H4 (cell line): ENCODE data around the gene CES5A. TPM values are rescaled to one million over a fixed set of nuclear protein-coding genes. Genes with fewer than 3 reads are reported as not detected.
"Not testable (repeated sequence)": the region's sequence is repeated elsewhere in the genome, so short reads cannot be mapped to it uniquely, and the experiment has no call there.

Source experiments
- DNase-seq: peaks from one replicate; pipeline ENCODE4 v3.0.0-alpha.2; 2015; ENCODE audit warnings: low spot score
- total RNA-seq: library from RNA; depleted of rRNA; stranded (reverse); fragments of >200 nt; shearing (Covaris generic); gene quantifications from 2 replicates; pipeline ENCODE4 v1.2.3, GENCODE V29; 2014; rRNA removed

Gene CES5A, protein sequence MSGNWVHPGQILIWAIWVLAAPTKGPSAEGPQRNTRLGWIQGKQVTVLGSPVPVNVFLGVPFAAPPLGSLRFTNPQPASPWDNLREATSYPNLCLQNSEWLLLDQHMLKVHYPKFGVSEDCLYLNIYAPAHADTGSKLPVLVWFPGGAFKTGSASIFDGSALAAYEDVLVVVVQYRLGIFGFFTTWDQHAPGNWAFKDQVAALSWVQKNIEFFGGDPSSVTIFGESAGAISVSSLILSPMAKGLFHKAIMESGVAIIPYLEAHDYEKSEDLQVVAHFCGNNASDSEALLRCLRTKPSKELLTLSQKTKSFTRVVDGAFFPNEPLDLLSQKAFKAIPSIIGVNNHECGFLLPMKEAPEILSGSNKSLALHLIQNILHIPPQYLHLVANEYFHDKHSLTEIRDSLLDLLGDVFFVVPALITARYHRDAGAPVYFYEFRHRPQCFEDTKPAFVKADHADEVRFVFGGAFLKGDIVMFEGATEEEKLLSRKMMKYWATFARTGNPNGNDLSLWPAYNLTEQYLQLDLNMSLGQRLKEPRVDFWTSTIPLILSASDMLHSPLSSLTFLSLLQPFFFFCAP
- not detected in 2 replicates for total RNA-seq

DNA sequence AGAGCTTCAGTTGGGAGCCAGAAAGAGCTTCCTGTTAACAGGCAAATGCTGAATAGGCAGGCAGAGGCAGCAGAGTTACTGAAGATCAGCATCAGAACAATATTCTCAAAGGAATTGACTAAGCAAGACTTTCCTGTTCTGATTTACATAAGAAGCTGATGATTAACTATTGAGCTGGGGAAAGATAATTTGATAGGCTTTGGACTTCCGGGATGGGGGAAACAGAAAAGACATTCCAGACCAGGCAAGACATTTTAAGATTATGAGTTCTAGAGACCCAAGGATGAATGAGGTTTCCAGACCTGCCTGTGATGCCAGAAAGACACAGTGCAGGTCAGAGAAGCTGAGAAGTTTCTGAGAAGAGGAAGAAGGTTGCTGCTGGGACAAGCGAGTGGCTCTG lies at the start of gene CES5A:
Gene CES5A, minus strand, starts transcription at position 101 of the 400 bp plus-strand sequence. CDS start 152 bp downstream, outside the sequence.
- DNase-seq: no peak

DNA sequence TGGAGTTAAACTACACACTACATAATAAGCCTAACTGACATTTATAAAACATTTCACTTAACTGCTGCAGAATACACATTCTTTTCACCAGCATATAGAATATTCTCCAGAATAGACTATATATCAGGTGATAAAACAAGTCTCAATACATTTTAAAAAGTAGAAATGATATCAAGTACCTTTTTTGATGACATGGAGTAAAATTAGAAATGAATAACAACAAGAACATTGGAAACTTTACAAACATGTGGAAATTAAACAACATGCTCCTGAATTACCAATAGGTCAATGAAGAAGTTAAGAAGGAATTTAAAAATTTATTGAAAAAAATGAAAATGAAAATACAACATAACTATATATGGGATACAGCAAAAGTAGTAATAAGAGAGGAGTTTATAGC lies 47.5 kb upstream of the CES5A start:
- DNase-seq: no peak

DNA sequence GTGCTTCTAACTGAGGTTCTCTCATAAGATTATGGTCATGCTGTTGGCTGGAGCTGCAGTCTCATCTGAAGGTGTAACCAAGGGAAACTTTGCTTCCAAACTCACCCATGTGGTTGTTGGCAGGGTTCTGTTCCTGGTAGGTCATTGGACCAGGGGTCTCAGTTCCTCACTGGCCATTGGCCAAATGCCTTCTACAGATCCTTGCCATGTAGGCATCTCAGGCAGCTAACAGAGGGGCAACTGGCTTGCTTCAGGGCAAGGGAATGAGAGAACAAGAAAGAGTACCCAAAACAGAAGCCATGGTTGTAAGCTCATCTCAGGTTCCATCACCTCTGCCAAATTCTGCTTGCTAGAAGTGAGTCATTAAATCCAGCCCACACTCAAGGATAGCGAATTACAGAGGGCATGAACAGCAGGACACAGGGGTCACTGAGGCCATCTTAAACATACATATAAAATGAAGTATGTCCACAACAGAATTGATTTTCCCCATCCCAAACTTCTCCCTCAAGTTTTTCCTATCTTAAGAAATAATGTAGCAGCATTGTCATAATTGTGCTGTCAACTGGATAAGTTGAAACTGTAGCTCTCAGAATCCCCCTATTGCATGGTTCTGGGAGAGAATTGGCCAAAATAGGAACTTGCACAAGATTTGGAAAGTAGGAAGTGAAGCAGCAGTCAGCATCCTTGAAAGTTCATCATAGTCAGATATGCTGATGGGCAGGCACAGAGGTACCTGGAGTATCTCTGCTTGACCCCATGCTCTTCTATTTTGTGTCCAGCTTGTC lies 42.4 kb upstream of the CES5A start:
- no peak for DNase-seq

DNA sequence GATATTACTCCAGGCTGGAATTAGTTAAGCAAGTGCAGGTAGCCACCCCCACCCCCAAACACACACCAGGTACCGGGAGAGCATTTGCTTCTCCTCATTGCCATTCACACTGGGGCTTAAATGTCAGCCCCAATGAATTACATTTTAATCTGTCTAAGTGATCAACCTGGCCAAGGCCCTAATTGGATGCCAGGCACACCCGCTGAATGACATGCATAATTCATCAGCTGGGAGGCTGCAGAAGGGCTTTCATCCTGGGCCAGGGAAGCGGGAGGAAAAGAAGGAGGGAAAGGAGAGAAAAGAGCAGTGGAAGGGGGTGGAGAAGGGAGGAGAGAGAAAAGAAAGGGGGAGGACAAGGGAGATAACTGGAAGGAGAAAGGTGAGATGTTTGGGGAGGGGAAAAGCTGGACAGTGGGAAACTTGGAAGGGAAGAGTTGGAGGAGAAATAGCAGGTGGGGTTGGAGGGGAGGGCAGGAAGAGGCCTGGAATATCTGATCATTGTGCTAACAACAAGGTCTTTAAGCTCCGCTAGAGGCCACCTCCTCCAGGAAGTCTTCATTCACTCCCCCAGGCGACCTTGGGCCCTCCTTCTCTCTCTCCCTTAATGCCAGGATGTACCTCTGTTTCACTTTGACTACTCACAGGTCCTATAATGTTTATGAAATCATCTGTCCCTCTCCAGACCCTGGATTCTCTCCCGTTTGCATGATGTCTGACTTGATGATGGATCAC lies 40.1 kb upstream of the CES5A start:
- DNase-seq: no peak

DNA sequence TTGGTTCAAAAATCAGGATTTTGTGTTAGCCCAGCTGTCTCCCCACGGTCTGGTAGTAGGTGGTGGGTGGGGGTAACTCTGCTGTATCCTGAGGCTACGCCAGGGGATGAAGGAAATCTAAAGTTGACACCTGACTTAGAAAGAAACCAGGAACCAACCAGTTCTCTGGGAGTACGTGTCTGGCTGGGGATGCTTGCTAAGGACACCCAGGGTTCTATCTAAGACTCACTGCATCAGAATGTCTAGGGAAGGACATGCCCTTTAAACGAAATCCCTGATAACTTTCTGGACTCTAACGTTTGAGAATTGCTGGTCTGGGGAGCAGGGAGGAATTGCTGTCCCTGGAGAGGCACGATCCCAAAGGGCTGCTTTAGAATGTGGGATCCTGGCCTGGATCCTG lies 39.2 kb upstream of the CES5A start:
- DNase-seq: no peak

DNA sequence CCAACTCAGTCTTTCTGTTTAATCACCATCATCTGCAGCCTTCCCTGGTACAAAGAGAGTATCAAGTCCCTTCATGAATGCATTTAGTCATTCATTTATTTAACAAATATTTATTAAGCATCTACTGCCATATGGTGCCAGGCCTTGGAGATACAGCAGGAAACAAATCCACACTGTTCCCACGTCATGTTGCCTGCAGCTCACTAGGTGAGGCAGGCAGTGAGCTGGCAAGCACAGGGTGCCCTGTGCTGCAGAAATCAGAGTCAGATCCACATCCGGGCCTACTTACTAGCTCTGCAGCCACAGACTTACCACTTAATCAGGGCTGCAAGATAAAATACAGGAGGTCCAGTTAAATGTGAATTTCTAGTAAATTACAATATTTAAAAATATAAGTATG lies 38.5 kb upstream of the CES5A start:
- DNase-seq: no peak

DNA sequence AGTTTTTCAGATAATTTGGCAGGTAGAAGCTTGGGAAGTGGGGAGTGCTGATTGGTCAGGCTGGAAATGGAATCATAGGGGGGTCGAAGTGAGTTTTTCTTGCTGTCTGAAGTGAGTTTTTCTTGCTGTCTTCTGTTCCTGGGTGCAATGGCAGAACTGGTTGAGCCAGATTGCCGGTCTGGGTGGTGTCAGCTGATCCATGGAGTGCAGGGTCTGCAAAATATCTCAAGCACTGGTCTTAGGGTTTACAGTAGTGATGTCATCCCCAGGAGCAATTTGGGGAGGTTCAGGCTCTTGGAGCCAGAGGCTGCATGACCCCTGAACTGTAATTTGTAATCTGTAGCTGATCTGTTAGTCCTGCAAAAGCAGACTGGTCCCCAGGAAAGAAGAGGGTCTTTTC lies 37.9 kb upstream of the CES5A start:
- not testable (repeated sequence) for DNase-seq

DNA sequence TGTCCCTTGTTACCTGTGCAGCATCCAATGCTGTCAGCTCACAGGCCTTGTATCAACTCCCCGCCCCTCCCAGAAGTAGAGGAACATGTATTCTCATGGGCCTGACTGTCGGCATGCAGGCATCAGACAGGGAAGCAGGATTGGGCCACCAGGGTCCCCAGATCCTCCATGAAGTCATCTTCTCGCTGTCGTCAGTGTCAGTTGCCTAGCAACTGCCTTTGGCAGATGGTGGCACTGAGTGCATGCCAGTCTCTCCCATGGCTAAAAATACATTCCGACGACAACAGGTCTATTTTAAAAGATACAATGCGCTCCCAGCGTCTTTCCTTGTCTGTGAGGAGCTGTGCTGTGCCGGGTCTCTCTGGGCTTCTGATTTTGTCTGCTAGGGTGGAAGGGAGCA lies 36.8 kb upstream of the CES5A start:
- DNase-seq: no peak

DNA sequence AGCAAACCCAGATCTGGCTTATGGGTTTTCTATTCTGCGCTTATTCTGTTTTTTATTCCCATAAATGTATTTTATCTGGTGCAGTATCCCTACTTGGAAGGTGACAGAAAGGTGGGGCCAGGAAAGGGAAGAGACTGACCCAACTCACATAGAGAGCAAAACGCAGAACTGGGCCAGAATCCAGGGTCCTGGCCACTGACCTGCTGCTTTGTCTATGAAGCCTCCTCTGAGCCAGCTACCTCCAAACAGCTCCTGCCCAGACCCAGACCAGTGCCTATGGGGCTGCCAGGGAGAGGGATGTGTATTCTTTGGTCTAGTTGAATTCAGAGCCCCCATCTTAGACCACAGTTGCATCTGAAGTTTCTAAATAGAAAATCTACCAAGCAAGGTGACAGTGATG lies 36.4 kb upstream of the CES5A start:
- no peak for DNase-seq

DNA sequence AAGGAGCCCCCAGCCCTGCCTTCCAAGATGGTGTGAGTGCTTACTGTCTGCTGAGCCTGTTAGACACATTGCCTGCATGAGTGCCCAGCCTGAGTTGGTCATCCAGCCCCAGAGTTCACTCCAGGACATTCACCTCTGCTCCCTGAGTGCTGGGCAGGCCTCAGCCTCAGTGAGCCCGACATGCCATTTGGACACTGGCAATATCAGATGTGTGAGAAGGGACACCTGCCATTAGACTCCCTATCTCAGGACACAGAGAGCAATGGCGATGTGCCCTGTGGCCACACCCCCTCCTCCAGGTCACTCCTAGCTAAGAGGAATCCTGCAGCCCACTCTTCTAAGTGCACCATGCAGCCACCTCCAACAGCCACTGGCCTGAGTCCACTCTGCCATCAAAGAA lies 34.7 kb upstream of the CES5A start:
- no peak for DNase-seq

DNA sequence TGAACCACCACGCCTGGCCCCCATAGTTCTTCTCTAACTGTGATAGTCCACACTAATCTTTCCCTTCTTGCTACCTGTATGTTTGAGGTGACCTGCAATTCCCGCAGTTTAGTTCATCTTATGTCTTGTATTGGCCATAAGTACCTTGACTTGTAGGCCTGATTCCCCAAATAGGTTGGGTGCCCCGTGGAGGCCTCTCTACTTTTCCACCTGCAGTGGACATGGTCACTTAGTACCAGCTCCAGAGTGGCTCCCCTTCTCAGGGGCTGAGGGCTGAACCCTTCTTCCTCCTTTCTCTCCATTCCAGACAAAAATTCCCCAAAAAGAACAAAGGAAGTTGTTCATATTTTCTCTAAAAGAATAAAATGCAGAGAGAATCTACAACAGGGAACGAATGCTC lies 33.5 kb upstream of the CES5A start:
- DNase-seq: no peak

DNA sequence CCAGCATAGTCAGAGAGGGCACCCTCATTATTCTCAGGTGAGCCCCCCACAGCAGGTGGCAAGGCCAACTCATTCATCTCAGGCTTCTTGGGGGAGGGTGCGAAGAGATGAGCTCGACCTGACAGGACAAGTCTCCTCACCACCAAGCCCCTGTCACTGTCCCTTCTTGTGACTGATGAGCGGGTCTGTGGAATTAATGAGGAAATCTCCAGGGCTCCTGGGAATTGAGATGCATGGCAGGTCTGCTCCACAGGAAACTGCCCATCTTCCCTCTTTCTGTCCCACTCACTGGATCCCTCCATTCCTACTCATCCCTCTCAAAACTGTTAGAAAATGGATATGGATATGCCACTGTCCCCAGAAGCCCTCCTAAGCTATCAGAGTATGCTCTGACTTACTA lies 32.5 kb upstream of the CES5A start:
- no peak for DNase-seq

DNA sequence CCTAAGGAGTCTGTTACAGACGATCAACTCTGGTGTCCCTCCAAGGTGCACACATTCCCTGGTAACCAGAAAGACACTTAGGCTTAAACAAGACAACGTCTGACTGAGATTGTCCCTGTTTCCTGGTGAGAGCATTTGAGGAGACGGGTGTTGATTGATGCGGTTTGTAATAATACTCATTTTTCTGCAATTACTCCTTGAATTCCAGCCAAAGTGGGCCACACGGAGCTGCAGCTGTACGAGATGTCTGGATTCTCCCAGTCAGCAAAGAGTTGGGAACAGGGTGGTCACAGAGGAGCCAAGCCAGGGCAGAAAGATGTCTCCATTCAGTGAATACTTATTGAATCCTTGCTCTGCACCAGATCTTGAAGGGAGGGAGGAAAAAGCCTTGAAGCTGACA lies 30.9 kb upstream of the CES5A start:
- no peak for DNase-seq

DNA sequence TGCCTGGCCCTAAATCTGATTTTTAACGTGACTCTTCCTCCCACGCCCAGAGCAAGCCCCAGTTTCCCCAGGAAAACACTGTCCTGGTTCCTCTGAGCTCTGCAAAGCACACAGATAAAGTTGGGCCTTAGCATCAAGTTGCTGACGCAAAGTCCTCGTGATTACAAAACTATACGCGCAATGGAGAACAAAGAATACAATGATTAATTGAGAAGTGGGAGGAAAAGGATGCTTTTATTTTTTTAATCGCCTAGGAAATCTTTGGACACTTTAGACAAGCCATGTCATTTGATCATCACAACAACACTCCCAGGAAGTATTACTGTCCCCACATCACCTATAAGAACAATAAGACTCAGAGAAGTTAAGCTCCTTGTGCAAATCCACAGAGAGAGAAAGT lies 30.5 kb upstream of the CES5A start:
- DNase-seq: no peak

DNA sequence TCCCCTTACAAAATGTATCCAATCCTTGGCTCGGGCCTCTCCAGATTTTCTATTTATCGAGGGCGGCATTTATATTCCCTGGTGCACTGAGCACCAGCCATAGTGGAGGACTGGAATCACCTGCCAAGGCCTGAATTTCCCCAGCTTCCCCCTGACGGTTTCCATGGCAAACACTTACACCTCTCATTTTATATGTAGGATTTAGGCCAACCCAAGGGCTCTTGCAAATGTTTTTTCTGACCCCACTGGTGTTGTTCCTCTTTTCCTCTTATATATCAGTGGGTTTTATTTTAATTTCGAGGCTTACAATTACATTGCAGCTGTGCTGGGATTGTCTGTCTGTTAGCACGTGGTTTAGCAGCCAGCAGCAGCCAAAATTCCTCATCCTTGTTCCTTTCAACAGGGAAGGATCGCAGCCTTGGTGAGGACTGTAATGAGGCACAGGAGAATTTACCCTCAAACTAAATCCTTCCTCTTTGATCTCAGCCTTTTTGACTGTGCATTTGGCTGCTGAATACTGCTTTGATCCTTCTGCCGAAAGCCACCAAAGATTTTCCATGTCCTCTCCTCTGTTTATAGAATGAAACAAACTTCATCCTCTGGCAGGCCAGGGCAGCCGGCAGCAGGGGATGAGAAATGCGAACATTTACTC lies 26.5 kb upstream of the CES5A start:
- DNase-seq: no peak

DNA sequence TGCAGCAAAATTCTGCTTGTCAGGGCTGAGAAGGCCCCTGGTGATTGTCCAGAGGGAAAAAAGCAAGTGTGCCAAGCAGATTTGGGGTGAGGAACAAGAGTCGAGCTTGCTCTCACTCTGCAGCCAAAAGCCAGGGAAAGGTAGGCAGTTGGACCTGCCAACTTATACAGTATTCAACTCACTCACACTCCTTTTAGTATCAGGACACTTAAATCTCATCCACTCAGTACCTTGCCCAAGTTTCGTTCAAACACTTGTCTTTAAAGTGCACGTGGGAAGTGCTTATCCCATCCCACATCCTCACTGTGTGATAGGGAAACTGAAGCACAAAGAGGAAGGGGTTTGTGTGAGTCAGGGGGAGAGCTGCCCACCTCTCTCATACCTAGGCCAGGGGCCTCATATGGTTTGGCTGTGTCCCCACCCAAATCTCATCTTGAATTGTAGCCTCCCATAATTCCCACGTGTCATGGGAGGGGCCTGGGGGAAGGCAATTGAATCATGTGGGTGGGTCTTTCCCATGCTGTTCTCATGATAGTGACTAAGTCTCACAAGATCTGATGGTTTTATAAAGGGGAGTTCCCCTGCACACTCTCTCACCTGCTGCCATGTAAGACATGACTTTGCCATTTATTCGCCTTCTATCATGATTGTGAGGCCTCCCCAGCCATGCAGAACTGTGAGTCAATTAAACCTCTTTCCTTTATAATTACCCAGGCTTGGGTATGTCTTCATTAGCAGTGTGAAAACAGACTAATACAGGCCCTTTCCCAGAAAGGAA lies 25.6 kb upstream of the CES5A start:
- DNase-seq: no peak

DNA sequence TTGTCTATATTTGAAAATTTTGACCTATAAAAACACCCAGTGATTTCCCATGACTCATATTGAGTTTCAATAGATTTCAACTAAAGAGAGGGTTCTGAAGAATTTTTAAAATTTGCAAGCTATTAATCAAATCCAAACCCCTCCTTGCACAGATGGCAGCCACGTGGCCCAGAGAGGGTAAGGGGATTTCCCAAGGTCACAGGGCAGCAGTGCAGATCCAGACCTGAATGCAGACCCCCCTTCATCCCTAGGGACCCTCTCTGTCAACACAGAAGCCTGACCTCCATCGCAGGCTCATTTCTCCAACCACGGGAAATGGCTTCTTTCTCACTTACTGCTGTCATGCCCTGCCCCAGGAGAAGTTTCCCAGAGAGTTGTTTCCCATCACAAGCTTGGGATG lies 24.7 kb upstream of the CES5A start:
- DNase-seq: no peak

DNA sequence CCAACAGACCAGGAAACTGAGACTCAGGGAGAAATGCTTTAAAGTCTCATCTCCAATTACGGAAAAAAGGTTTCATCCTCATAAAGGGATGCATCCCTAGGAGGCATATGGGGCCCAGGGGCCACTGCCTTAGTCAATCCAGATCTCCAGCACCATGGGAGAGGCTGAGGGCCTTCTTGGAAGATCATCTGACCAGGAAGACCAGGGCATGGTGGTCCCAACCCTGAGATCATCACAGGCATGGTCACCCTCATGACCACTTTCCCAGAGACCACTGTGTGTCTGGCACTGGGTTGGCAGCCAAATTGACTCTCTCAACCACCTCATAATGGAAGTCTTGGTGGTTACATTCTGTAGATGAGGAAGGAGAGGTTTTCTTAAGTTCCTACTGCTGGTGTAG lies 23.4 kb upstream of the CES5A start:
- no peak for DNase-seq

DNA sequence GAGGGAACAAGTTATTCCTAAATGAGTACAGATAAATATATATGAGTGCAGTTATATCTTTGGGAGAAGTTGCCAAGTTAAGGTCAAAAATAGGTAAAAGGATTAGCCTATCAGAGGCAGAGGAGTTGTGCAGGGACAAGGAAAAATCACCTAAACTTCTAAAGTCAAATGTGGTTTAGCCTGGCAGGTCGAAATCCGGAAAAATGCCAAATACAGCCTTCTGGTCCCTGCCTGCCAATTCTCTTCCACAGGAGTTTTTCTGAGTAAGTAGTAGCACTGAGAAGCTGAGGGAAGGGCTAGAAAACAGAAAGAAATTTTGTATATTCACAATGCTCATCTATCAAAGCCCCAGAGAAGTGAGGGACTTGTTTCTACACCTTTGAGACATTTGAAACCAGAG lies 17.6 kb upstream of the CES5A start:
- DNase-seq: no peak

DNA sequence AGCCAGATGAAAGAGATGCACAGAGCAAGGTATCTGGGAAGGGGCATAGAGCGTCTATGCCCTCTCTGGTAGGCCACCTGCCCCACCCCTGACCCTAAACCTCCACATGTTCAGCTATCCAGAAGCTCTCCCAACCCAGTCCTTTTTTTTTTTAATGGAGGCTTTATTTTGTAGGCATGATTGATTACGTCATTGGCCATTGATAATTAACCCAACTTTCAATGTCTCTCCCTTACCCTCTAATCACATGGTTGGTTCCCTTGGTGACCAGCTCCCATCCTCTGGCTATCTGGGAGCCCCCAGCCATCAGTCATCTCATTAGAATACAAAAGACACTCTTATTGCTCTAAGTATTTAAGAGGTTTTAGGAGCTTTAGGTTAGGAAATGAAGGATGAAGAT lies 14.3 kb upstream of the CES5A start:
- no peak for DNase-seq

DNA sequence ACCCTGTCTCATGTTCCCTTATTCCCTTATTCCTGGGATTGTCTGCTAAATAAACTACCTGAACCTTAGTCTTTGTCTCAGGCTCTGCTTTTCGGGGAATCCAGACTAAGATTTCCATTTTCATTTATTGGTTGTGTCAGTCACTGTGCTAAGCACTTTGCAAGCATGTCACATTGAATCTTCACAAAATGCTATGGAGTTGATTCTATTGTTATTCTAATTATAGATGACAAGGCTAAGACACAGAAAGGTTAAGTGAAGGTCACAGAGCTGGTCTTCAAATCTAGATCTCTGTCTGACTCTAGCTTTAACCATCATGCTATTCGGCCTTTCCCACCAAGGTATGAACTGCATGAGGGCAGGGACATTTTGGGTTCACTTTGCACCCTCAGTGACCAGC lies 13.4 kb upstream of the CES5A start:
- DNase-seq: no peak
